ENCODE results near the gene RAB3C. TPM values are rescaled to one million over a fixed set of nuclear protein-coding genes. Genes with fewer than 3 reads are reported as not detected.

Gene RAB3C
- total RNA-seq, 1 experiment from 2014 or later = not detected

GRCh38 chr5:58834242-58835225 lies 251.7 kb downstream of the RAB3C start:
- in situ Hi-C loops (cut with HindIII; ENCODE audit: low pct_unique_long_range_greater_than_20kb, low sequenced_read_pairs) = no loop called here
- DNase-seq (ENCODE audit: low read depth) = no peak

DNA sequence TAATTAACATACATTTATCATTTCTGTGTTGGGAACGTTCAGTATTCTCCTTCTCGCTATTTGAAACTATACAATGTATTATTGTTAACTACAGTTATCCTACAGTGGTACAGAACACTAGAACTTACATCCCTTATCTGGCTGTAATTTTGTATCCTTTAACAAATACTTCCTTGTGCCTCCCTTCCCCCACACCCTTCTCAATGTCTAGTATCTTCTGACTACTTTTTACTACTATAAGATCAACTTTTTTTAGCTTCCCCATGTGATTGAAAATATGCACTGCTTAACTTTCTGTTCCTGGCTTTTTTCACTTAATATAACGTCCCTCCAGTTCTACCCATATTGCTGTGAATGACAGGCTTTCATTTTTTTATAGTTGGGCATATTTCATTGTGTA lies 253.5 kb downstream of the RAB3C start:
- no peak for DNase-seq (ENCODE audit: low read depth)
- in situ Hi-C loops (cut with HindIII; ENCODE audit: low pct_unique_long_range_greater_than_20kb, low sequenced_read_pairs) = no loop called here

GRCh38 chr5:58838729-58839128 lies 255.9 kb downstream of the RAB3C start:
- no peak for DNase-seq (ENCODE audit: low read depth)
- in situ Hi-C loops (cut with HindIII; ENCODE audit: low pct_unique_long_range_greater_than_20kb, low sequenced_read_pairs) = no loop called here

GRCh38 chr5:58842852-58843251 lies 260.0 kb downstream of the RAB3C start:
- DNase-seq (ENCODE audit: low read depth) = no peak
- in situ Hi-C loops (cut with HindIII; ENCODE audit: low pct_unique_long_range_greater_than_20kb, low sequenced_read_pairs) = no loop called here

DNA sequence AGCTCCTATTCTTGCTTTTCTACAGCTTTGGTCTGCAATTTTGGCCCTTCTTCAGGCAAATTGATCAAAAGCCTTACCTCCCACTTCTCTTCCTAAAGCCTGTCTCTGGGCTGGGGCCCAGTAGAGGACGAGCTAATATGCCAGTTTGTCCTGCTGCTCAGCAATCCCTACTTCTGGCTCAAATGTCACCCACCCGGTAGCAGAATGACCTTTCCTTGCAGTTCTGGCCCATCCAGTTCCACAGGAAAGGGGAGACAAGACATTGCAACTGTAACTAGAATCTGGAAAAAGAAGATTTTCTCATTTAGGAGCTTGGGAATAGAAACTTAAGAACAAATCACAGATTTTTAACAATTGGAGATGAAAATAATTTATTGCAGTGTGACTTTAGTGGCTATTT lies 261.5 kb downstream of the RAB3C start:
- DNase-seq (ENCODE audit: low read depth) = no peak
- in situ Hi-C loops (cut with HindIII; ENCODE audit: low pct_unique_long_range_greater_than_20kb, low sequenced_read_pairs) = no loop called here

GRCh38 chr5:58847041-58847440 lies 264.2 kb downstream of the RAB3C start:
- DNase-seq (ENCODE audit: low read depth) = no peak
- in situ Hi-C loops (cut with HindIII; ENCODE audit: low pct_unique_long_range_greater_than_20kb, low sequenced_read_pairs) = no loop called here

DNA sequence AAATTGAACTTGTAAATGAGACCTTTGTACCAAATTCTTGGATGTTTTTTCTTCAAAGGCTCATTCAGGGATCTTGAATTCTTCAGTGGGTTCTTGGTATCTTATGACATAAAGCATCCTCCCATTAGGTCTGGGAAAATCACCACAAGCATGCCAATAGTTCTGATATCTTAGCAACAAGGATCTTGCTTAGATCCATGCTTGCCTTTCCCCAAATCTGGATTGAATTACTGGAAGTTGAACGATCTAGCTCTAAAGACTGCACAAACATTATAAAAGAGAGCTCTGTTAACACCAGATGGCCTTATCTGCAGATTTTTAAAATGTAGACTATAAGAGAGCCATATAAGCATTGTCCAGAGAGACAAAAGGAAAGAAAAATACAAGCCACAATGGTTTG lies 266.3 kb downstream of the RAB3C start:
- in situ Hi-C loops (cut with HindIII; ENCODE audit: low pct_unique_long_range_greater_than_20kb, low sequenced_read_pairs) = no loop called here
- no peak for DNase-seq (ENCODE audit: low read depth)

DNA sequence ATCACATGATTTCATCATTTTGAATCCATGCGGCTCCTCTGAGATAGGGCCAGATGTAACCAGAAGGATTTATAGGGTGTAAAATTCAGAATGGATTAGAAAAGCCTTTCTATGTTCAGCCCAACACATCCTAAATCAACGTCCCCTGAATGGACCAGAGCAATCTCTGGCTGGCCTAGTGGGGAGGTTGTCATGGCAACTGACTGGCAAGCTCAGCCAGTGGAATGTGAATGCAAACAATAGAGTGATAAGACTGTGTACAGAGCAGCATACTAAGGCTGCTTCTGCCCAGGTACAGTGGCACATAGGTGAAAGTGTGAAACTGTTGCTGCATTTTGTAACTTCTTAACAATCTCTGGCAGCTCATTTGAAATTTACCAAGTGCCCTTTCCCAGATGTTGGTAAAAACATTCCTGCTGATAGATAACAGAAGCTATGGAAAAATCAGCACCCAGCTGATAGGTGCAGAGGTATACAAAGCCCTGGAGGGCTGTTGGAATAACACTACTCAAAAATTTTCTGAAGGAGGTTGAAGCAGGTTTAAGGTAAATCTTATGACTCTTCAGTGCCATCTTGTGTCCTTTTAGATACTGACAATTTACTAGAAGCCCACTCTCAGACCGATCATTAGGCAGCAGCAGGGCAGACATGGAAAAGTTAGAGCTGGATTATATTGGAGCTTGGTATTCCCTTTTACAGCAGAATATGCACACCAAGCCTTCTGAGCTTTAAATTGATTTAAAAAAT lies 267.2 kb downstream of the RAB3C start:
- in situ Hi-C loops (cut with HindIII; ENCODE audit: low pct_unique_long_range_greater_than_20kb, low sequenced_read_pairs) = no loop called here
- peak; percentile 23 for DNase-seq (ENCODE audit: low read depth)

GRCh38 chr5:58851153-58851552 lies 268.3 kb downstream of the RAB3C start:
- in situ Hi-C loops (cut with HindIII; ENCODE audit: low pct_unique_long_range_greater_than_20kb, low sequenced_read_pairs) = no loop called here
- DNase-seq (ENCODE audit: low read depth) = no peak

DNA sequence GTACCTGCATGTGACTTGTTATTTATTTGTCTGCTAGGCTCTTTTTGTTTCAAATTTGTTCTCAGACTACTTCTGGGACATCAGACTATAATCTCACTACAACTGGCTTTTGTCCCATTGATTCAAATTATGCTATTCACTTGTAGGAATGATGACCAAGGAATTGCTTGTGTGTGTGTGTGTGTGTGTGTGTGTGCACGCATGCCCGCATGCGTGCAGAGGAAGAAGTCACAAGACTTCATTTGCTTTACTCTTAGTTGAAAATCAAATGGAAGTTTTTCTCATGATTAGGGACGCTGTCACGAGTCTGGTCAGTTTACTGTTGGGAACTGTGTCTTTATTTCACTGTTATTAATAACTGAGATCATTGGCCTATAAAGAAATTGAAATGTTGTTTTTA lies 268.7 kb downstream of the RAB3C start:
- in situ Hi-C loops (cut with HindIII; ENCODE audit: low pct_unique_long_range_greater_than_20kb, low sequenced_read_pairs) = no loop called here
- DNase-seq (ENCODE audit: low read depth) = no peak

DNA sequence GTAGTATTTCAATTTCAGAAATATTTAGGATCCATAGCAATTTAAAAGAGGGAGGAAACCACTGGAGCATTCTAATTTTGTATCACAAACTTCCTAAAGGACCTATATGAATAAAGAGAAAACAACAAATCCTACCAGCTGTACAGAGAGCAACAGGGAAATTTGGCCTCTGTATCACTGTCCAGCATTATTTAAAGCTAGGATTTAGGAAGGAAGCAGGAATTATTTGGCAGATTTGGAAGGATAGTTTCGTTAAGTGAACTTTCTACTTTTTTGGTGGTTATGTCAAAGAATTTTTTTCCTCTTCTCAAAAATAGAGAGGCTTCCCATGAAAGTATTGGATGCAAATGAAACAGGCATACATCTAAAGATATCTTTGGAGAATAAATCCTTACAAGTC lies 269.7 kb downstream of the RAB3C start:
- in situ Hi-C loops (cut with HindIII; ENCODE audit: low pct_unique_long_range_greater_than_20kb, low sequenced_read_pairs) = no loop called here

GRCh38 chr5:58854441-58854840 lies 271.6 kb downstream of the RAB3C start:
- in situ Hi-C loops (cut with HindIII; ENCODE audit: low pct_unique_long_range_greater_than_20kb, low sequenced_read_pairs) = no loop called here
- no peak for DNase-seq (ENCODE audit: low read depth)

More for the DNA sequence above, 269.7 kb downstream of the RAB3C start:
- no peak for DNase-seq (ENCODE audit: low read depth)

- in situ Hi-C loops (cut with HindIII; ENCODE audit: low pct_unique_long_range_greater_than_20kb, low sequenced_read_pairs) = no loop called here
- no peak for DNase-seq (ENCODE audit: low read depth)
These were observed 273.2 kb downstream of the RAB3C start for GRCh38 chr5:58855851-58856739.

DNA sequence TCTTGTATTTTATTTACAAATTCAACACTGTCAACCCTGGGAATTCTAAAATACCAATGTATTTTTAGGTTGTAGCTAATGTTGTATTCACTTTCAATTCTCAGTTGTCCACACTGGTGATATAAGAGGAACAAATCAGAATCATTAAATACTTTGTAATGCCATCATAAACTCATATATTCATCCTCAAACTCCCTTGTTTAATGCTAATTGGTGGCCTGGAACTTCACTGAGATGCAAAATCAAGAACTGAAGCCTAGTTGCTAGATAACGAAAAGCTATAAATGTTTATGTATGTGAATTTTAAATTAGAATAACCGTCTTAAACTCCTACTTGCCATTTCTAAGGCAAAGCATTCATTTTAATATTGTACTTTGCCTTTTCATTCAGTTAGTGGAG lies 274.7 kb downstream of the RAB3C start:
- no peak for DNase-seq (ENCODE audit: low read depth)
- in situ Hi-C loops (cut with HindIII; ENCODE audit: low pct_unique_long_range_greater_than_20kb, low sequenced_read_pairs) = no loop called here

DNA sequence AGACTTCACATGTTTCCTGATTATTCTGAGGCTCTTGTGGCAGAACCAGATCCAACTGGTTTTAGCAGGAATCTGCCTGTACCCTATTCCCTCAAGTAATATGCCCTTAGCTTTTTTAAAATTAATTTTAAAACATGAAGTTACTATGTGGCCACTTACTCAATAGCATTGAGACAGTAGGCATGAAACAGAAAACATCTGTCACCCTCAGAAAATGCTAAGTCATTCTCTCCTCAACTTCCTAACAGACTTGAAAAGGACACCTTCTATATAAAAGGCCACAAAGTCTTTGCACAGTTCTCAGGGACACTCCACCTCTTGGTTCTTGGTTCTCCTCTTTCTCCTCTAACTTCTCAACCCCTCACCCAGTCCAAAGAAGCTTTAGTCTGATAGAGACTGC lies 277.8 kb downstream of the RAB3C start:
- in situ Hi-C loops (cut with HindIII; ENCODE audit: low pct_unique_long_range_greater_than_20kb, low sequenced_read_pairs) = no loop called here
- no peak for DNase-seq (ENCODE audit: low read depth)

- DNase-seq (ENCODE audit: low read depth) = no peak
- in situ Hi-C loops (cut with HindIII; ENCODE audit: low pct_unique_long_range_greater_than_20kb, low sequenced_read_pairs) = no loop called here
These were observed 286.1 kb downstream of the RAB3C start for GRCh38 chr5:58868931-58869330.

DNA sequence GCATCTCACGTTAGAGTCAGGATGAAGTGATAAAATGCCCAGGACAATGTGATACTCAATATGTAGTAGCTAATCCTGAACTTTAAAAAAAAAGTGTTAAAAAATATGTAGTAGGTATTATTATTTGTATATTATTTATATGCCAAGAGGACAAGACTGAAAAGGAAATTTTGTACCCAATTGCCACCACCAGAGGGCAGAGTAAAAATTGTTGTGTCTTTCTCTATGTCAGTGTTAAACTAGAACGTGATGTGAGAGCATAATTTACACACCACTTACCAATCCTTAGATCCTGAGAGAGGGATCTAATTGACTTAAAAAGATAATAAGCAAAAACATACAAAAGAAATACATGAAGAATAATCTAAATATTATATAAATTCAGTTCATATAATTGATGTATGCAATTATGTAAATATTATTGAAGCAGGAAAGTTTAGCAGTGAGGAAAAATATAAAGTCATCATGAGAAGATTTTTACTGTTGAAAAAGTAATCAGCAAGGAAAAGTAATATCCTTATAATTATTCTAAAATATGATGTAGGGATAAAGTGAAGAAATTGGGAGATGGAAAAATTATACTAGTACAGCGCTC lies 288.9 kb downstream of the RAB3C start:
- in situ Hi-C loops (cut with HindIII; ENCODE audit: low pct_unique_long_range_greater_than_20kb, low sequenced_read_pairs) = no loop called here
- no peak for DNase-seq (ENCODE audit: low read depth)

DNA sequence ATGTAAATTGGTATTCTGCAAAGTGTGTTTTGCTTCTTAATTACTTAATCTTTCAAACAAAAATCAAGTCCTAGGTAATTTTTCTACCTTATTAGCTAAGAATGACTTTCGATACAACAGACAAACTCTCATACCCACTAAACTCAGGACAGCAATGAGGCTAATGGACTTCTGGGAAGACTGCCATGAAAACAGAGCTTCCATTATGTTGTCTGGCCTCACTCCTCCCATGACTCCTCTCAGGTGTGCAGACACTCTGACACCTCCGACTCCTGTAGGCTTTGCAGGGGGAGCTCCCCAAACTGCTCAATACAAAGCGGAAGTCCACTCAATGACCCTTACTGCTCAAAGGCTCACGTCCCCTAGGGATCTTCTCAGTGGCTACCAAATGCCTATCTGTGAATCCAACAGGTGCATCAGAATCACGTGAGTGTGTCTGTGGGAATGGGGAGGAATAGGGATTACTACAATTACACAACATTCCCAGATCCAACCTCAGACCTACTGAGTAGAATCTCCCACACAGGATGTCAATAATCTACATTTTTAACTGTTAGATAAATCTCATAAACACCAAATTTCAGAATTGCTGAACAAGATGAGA lies 289.9 kb downstream of the RAB3C start:
- in situ Hi-C loops (cut with HindIII; ENCODE audit: low pct_unique_long_range_greater_than_20kb, low sequenced_read_pairs) = no loop called here
- no peak for DNase-seq (ENCODE audit: low read depth)
